Testis (tissue), 2 donors: Measurements from ENCODE around the gene RPS2.

Experiments used
- POLR2A ChIP-seq: fragments of 450-650 bp; IDR thresholded peaks from one replicate; pipeline ENCODE4 v1.6.1; 2017; ENCODE audit warnings: antibody characterized with exemption, mild to moderate bottlenecking, moderate library complexity
- TF ChIP-seq, protein P1 (sequence below), 3 experiments: fragments of 450-650 bp in 2 of 3; fragments of 200-600 bp in 1 of 3; sonication (generic) in 1 of 3; IDR thresholded peaks; one replicate each; pipeline ENCODE4 v1.5.1; 2016 to 2019; ENCODE audit warnings: antibody characterized with exemption in 3 of 3, mild to moderate bottlenecking in 2 of 3, moderate library complexity in 1 of 3

DNA sequence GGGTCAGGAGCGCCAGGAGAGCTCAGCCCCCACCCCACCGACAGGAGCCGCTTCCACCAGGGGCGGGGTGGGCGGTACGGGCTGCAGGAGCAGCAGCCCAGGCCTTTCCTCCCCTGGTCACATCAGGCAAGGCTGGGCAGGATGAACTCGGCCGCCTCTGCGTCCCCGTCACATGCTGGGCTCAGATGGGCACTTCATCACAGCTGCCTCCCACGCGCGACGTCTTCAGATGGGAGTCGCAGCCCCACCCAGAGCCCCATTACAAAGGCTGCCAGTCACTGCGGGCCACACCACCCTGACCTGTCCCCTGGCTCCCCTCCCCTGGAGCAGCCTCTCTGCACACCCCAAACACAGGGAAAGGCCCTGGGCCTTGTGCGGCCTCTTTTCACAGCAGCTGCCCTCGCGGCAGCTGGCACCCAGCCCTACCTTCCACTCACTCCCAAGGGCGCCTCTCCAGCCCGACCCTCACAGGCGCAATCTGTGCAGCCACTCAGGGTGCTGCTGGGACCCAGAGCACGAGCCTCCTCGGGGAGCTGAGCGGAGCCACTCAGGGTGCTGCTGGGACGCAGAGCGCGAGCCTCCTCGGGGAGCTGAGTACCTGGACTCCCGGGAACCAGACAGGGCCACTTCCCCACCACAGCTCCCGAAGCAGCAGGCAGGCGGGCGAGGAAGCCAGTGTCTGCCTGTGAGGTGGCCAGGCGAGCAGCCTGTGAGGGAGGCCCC, 40.3 kb upstream of the RPS2 start:
- TF ChIP-seq, protein P1, sequence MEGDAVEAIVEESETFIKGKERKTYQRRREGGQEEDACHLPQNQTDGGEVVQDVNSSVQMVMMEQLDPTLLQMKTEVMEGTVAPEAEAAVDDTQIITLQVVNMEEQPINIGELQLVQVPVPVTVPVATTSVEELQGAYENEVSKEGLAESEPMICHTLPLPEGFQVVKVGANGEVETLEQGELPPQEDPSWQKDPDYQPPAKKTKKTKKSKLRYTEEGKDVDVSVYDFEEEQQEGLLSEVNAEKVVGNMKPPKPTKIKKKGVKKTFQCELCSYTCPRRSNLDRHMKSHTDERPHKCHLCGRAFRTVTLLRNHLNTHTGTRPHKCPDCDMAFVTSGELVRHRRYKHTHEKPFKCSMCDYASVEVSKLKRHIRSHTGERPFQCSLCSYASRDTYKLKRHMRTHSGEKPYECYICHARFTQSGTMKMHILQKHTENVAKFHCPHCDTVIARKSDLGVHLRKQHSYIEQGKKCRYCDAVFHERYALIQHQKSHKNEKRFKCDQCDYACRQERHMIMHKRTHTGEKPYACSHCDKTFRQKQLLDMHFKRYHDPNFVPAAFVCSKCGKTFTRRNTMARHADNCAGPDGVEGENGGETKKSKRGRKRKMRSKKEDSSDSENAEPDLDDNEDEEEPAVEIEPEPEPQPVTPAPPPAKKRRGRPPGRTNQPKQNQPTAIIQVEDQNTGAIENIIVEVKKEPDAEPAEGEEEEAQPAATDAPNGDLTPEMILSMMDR (IDR thresholded peaks at IDR 0.05), result no peak
- no peak for TF ChIP-seq POLR2A
